Subcutaneous adipose tissue (tissue), 4 donors: ENCODE measurements around the gene TSC1. TPM values are rescaled to one million over a fixed set of nuclear protein-coding genes. Genes with fewer than 3 reads are reported as not detected.

ENCODE experiments used
- total RNA-seq, 4 donors: library from RNA; depleted of rRNA; stranded (reverse); fragments of >200 nt; gene quantifications; one replicate each; pipeline ENCODE4 v1.1.0, GENCODE V29; 2016
- TF ChIP-seq, protein P1 (sequence below): fragments of 450-650 bp; IDR thresholded peaks from one replicate; pipeline ENCODE4 v1.5.1; 2016; ENCODE audit warnings: low read depth, mild to moderate bottlenecking, control low read depth, antibody characterized with exemption, moderate library complexity

TSC1 gene
- total RNA-seq, 4 donors from 2014 or later, result 43.4 to 63.1 (median 51.4) TPM

DNA sequence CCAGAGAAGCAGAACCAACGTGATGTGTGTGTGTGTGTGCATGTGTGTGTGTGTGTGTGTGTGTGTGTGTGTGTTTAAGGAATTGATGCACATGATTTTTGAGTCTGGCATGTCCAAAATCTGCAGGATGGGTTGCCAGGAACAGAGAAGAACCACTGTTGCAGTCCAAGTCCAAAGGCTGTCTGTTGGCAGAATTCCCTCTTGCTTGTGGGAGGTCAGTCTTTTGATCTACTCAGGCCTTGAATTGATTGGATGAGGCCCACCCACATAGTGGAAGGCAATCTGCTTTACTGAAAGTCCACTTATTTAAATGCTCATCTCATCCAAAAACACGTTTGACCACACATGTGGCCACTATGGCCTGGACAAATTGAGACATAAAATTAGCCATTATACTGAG lies 11.4 kb upstream of the TSC1 start:
- TF ChIP-seq, protein P1, sequence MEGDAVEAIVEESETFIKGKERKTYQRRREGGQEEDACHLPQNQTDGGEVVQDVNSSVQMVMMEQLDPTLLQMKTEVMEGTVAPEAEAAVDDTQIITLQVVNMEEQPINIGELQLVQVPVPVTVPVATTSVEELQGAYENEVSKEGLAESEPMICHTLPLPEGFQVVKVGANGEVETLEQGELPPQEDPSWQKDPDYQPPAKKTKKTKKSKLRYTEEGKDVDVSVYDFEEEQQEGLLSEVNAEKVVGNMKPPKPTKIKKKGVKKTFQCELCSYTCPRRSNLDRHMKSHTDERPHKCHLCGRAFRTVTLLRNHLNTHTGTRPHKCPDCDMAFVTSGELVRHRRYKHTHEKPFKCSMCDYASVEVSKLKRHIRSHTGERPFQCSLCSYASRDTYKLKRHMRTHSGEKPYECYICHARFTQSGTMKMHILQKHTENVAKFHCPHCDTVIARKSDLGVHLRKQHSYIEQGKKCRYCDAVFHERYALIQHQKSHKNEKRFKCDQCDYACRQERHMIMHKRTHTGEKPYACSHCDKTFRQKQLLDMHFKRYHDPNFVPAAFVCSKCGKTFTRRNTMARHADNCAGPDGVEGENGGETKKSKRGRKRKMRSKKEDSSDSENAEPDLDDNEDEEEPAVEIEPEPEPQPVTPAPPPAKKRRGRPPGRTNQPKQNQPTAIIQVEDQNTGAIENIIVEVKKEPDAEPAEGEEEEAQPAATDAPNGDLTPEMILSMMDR, result no peak

DNA sequence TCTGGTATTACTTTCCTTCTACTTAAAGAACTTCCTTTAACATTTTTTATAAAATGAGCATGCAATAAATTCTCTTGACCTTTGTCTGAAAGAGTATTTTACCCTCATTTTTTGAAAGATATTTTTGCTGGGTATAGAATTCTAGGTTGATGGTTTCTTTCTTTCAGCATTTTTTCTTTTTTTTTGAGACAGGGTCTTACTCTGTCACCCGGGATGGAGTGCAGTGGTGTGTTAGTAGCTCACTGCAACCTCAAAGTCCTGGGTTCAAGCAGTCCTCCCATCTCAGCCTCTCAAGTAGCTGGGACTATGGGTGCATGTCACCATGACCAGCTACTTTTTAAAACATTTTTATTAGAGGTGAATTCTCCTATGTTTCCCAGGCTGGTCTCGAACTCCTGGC lies 10.7 kb upstream of the TSC1 start:
- TF ChIP-seq, protein P1, result no peak

DNA sequence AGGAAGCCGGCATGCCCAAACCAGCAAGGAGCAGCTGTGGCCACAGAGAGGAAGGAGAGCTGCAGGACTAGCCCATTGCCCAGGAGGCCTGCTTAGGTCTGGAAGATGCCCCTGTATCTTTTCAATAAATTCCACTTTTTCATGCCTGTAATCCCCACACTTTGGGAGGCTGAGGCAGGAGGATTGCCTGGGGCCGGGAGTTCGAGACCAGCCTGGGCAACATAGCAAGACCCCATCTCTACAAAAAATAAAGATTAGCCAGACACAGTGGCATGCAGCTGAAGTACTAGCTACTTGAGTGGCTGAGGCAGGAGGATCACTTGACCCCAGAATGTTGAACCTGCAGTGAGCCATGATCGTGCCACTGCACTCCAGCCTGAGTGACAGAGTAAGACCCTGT lies 5.3 kb upstream of the TSC1 start:
- TF ChIP-seq, protein P1, result no peak

DNA sequence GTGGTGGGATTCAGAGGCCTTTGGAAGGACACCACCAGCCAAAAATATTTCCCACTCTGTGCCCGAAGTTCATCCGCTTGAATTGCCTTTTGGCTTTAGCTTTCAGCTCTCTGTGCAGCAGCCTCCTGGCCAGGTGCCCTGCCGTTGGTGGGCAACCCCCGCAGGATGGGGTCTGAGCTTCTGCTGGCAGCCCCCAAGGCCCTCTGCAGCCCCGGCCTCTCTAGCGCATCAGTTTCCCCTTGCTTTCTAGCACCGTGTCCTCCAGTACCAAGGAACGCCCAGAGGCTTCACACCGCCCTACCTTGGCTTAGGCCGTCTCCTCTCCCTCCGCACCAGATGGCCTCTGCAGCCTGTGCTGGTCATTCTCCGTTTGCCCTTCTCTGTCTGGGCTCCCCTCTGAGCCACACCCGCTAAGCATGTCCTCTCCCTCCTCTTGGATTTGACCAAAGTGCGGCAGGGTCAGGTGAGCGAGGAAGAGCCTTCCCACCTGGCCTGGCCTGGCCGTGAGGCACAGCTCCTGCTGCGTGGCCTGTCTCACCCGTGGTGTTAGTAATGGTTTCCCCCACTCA lies 4.2 kb upstream of the TSC1 start:
- TF ChIP-seq, protein P1, result no peak

DNA sequence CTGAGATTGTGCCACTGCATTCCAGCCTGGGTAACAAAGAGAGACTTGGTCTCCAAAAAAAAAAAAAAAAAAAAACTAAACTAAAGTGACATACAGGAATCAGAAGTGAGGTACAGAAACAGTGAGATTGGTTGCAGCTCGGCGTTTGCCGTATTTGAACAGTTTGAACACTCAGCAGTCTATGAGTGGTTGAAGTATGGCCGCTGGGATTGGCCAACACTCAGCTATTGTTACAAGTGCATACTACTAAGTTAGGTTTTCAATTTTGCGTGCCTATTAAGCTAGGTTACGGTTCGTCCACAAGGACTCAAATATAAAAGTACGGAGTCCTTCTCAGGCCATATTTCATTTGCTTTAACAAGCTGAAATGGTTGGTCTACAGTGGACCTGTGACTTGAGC lies 3.3 kb upstream of the TSC1 start:
- TF ChIP-seq, protein P1, result no peak

DNA sequence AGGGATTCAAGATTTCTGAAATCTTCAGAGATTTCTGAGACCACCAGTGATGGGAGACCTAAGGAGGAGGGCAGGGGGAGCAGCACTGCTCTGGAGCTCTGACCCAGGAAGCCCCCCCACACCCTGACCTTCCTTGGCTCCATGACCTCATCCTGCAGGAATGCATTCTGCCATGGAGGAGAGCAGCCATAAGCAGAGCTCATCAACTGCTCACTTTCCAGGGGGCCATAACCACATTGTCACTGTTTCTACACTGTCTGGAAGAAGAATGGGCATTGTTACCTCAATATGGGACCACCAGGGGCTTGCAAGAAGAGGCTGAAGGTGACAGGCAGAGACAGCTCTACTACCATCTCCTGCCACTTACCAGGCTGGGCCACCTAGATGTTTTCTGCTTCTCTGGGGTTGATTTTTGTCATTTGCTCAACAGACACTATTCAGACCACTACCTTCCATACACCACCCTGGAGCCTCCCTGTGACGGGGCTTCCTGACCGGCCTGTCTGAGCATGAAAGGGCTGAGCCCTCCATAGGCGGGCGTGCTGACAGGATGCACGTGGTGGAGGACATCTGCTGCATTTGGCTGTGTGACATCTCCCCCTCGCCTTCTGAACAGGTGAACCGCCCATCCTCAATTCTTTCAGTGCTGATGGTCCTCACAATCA lies 2.3 kb upstream of the TSC1 start:
- TF ChIP-seq, protein P1, result no peak

DNA sequence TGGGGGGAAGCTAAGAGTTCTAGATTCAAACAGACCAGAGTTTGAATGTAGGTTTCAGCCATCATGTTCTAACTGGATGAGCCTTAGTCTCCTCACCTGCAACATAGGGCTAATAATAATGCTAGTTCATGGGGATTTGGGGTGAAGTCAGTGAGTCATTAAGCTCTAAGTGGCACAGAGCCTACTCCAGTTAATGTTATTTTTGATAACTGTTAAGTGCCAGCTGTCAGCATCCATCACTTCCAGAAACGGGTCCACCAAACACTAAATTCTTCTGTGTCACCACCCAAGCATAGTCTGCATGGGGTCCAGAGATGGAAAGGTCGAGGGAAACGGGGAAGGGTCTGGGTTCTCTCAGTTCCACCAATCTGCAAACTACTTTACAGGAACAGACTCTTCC lies 1.8 kb upstream of the TSC1 start:
- TF ChIP-seq, protein P1, result no peak
